LNCaP clone FGC (cell line): ENCODE data around the gene DRAM1.

Experiments
- DNase-seq: peaks from one replicate; pipeline ENCODE4 v3.0.0-alpha.2; 2011; ENCODE audit warnings: low read depth
- H3K4me3 ChIP-seq: 2 replicates; pipeline ENCODE4 v1.5.1; 2011; ENCODE audit warnings: mild to moderate bottlenecking, low read depth, low read length, control low read depth
- TF ChIP-seq, protein P1 (sequence below): IDR thresholded peaks from 2 replicates; pipeline ENCODE4 v1.5.1; 2012; ENCODE audit warnings: mild to moderate bottlenecking; ENCODE audit not compliant: control insufficient read depth, insufficient read depth; ENCODE audit errors: extremely low read depth

Gene DRAM1

DNA sequence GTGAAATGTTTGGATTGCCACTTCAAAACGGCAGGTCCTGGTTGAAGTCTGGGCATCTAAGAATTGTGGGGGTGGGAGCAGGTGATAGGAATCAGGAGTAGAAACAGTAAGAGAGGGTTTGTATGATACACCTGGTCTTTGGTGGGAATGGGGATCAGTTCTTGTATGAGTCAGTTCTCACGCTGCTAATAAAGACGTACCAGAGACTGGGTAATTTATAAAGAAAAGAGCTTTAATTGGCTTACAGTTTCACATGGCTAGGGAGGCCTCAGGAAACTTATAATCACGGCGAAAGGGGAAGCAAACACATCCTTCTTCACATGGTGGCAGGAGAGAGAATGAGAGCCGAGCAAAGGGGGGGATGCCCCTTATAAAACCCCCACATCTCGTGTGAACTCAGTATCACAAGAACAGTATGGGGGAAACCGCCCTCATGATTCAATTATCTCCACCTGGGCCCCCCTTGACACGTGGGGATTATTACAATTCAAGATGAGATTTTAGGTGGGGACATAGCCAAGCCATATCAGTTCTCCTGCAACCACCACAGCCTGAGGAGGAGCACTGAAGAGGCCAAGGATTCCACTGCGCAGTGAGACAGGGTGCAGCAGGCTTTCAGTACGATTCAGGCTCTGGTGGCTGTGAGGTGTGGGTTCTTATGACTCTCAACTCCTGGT is 52.1 kb downstream of the DRAM1 start:
- no peak for DNase-seq
- TF ChIP-seq, protein P1, sequence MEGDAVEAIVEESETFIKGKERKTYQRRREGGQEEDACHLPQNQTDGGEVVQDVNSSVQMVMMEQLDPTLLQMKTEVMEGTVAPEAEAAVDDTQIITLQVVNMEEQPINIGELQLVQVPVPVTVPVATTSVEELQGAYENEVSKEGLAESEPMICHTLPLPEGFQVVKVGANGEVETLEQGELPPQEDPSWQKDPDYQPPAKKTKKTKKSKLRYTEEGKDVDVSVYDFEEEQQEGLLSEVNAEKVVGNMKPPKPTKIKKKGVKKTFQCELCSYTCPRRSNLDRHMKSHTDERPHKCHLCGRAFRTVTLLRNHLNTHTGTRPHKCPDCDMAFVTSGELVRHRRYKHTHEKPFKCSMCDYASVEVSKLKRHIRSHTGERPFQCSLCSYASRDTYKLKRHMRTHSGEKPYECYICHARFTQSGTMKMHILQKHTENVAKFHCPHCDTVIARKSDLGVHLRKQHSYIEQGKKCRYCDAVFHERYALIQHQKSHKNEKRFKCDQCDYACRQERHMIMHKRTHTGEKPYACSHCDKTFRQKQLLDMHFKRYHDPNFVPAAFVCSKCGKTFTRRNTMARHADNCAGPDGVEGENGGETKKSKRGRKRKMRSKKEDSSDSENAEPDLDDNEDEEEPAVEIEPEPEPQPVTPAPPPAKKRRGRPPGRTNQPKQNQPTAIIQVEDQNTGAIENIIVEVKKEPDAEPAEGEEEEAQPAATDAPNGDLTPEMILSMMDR, result no peak

DNA sequence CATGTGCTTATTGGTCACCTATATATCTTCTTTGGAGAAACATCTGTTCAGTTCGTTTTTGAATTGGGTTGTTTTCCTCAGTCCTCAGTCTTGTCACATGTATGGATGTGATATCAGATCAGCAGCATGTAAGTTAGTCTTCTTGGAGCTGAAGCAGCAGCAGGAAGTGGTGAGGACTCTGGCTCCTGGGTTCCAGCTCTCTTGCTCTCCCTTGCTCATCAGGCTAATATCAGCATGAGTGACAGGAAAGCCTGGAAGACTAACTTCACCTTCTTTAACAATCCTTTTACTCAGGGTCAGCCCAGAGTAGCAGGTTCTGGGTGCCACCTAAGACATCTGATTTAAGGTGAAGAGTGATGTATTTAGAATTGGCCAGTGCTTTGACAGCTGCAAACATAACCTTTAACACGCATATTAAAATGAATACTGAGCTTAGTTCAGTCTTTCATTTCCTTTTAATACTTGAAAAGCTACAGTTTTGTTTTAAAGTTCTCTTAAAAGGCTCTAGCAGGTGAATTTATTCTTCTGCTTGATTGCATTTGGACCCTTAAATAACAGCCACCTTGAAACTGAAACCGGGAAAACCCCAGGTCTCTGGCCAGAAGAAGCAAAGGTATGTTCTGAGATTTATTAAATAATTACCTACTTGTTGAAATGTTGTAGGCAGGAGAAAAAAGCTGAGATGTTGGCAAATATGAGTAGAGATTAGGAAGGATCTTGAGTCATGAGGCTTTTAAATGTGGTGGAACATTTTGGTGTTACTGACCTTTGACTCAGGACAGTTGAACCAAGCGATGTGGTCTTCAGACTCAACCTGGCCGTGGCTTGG is 54.3 kb downstream of the DRAM1 start:
- TF ChIP-seq, protein P1, result no peak
- H3K4me3 ChIP-seq, result no peak overlapping the region
- DNase-seq, result no peak

More for the DNA sequence above, 52.1 kb downstream of the DRAM1 start:
- H3K4me3 ChIP-seq, result no peak overlapping the region

DNA sequence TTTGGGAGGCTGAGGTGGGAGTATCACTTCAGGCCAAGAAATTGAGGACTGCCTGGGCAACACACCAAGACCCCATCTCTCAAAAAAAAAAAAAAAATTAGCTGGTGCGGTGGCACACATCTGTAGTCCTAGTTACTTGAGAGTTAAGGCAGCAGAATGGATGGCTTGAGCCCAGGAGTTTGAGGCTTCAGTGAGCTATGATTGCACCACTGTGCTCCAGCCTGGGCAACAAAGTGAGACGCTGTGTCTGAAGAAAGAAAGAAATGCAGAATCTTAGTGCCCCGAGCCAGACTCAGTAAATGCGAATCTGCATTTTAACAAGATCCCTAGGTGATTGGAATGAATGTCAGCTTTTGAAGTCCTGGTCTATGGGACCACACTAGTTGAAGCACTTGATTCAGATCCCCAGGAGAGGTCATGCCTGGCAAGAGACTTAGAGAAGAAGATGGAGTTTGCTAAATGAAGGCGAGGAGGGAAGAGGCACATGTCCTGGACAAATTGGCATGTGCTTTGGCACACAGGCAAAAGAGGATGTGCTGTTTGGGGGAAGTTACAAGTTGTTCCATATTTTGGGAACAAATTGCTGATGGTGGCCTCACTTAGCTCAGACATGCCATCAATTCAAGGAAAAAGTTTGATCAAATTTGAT is 56.6 kb downstream of the DRAM1 start:
- TF ChIP-seq, protein P1, result no peak
- no peak for DNase-seq
- no peak overlapping the region for H3K4me3 ChIP-seq

DNA sequence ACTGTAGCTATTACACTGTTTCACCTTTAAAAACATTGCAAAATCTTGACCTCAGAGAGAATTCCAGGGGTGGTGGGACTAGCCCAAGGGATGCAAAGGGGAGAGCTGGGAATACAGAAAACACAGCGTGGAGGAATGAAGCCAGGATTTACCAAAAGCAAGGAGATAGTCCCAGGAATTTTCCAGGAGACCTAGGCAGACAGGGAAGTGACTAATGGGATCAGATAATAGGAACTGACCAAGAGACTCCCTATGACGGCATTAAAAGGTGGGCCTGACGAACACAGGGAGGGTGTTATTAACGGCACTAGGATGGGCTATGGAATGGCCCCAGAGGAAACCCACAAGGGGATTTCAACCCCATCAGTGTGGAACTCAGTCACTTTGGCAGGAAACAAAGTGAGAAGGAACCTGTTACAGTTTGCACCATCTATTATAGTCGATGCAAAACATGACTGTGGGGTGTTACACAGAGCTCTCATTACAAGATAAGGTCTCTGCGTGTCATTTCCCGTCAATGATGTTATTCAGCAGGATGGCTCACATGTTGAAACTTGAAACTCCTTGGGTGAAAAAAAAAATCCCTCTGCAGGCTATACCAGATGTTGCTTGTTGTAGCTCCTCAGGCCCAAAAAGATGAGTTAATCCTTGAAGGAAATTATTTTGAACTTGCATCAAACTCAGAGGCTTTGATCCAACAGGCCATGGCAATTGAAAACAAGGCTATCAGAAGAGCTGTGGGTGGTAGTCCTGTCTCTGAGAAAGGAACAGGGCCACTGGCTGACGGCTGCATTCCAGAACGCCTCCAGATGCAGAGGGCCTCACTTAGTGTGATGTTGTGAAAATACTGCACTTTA is 58.7 kb downstream of the DRAM1 start:
- no peak for DNase-seq
- H3K4me3 ChIP-seq, result no peak overlapping the region
- TF ChIP-seq, protein P1, result no peak

DNA sequence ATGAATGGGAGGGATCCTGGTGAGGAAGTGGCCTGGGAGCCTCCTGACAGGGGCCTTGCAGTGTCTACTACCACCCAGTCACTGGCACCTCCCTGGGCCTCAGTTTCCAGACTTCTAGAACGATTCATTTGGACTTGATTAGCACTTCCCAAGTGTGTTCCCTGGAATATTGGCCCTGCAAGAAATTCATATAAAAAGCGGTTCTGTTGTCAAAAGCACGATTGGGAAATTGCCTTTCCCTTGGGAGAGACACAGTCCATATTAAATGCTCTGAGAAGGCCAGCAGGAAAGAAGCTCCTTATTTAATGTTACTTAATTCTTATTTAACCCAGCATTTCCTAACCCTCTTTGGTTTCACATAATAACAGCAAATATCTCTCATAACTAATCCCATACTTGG is 61.9 kb downstream of the DRAM1 start:
- TF ChIP-seq, protein P1, result no peak
- H3K4me3 ChIP-seq, result no peak overlapping the region
- DNase-seq, result no peak

DNA sequence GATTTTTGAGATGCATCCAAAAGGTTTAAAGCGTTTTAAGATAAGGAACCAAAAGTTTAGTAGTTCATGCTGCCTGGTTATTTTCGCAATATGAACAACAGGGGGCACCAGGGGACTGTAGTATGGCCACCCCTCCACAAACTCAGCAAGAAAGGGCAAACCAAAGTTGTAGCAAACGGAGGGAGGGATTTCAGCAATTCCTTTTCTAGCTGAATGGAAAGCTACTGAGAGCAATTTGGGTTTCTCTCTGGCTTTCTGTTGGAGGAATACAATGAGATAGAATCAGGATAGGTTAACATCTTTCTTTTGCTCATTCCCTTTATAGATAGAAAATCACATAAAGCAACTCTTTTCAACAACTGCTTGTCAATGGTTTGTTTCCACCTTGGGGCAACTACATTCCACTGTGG is 62.5 kb downstream of the DRAM1 start:
- DNase-seq, result peak; percentile 59
- no peak overlapping the region for H3K4me3 ChIP-seq
- TF ChIP-seq, protein P1, result peak; percentile 88
